Activated T-cell treated with anti-CD3 and anti-CD28 coated beads, Interleukin-2, amount 50 U/mL, for 48 hours (primary cell): Measurements from ENCODE around the gene AGAP1.

Source experiments
- DNase-seq, 2 experiments: peaks; one replicate each; pipeline ENCODE4 v3.0.0-alpha.2; 2020

AGAP1 gene

DNA sequence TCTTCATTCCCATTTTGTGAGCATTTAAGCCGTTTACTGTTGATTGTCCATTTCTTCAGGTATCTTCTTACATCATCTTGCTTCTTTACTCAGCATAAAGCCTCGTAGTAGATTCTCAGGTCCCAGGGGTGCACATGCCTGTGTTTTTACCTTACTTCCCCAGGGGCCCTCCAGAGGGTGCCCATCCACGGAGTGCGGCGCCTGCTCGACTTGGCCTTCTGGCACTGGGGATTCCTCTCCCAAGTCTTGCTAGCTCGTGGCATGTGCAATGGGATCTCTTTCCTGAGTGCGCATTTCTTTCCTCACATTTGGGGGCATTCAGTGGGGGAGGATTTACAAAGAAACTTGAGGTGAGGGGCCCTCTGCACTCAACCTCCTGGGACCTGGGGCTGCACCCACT, 148.1 kb downstream of the AGAP1 start:
- no peak for DNase-seq

- DNase-seq = no peak
Observed at GRCh38 chr2:235642446-235643098, 148.7 kb downstream of the AGAP1 start.

- no peak for DNase-seq
Observed at GRCh38 chr2:235643680-235644511, 150.1 kb downstream of the AGAP1 start.

DNA sequence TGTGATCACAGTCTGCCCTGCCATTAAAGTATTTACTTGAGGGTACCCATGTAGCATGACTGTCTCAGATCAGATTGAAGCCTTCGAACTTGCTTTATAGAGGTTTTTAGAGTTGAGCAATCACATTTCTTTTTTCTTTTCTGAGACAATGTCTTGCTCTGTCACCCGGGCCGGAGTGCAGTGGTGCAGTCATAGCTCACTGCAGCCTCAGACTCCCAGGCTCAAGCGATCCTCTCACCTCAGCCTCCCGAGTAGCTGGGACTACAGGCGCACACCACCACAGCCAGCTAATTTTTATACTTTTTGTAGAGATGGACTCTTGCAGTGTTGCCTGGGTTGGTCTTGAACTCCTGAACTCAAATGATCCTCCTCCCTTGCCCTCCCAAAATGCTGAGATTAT, 153.4 kb downstream of the AGAP1 start:
- DNase-seq = no peak

DNA sequence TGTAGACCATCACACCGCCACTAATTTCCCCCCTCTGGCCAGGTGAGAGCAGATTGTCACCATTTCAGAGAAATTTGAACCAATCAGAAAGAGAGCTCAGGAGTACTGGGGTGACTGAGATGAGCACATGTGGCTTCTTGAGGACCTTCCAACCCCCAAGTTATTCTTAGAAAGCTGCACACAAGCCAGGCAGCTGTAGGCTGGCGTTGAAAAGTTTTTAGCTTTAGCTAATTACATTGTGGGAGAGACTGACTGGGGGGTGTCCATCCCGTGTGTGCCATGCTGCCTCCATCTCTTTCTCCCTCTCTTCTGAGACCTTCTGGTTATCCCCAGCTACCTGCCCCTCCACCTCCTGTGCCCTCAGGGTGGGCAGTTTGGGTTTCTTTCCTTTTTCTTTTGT, 154.0 kb downstream of the AGAP1 start:
- no peak for DNase-seq

- DNase-seq = no peak
Observed at GRCh38 chr2:235649418-235649817, 155.6 kb downstream of the AGAP1 start.

DNA sequence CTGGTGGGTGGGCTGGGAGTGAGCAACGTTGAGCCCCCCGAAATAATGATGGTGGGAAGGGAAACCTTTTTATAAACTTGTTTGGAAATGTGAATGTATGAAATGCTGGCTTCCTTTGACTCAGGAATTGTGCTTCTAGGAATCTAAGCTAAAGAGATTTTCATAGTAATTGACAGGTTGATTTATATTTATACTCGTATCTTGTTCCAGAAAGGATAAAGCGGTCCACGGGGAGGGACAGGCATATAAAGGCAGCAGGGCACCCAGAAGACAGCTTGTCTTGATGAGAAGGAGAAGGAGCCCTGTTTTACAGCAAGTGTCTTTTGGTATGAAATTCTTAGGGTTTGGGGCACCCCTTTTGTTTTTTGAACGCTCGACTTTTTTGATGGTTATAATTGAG, 157.8 kb downstream of the AGAP1 start:
- DNase-seq = no peak

GRCh38 chr2:235654103-235654813, 160.4 kb downstream of the AGAP1 start:
- no peak for DNase-seq

DNA sequence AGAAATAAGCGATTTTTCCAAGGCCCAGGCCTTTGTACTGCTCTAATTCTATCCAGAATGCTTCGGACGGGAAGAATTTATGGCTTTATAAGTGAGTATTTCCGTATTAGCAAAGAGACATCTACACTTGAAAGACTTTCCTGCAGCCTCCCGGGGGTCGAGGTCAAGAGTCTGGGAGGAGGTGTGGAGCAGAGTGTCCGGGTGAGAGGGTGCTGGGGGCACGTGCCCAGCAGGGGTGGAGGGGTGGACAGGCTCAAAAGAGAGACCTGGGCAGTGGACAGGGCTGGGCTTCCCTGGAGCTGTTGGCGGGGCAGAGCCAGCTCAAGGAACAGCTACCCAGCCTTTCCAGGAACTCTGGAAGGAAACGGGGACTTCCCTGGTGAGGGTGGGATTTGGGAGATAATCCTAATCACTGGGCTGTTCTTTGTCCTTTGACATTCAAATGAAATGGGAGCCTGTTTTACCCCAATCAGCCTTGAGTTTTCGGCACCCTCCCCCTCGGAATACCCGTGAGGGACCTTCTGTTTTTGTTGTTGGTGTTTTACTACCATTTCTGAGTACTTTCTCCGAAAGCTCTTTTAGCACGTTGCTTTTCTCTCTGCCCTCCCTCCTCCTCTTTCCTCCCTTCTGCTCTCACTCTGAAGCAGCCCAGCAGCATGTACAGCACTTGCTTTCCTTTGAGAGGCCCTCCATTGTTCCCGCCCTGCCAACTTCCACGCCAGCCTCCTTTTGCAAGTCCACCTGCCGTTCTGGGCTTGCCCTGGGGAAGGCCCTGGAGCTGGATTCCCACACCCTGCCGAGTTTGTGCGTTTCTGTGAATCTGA, 164.7 kb downstream of the AGAP1 start:
- DNase-seq = no peak

GRCh38 chr2:235659767-235660322, 166.0 kb downstream of the AGAP1 start:
- no peak for DNase-seq

GRCh38 chr2:235660484-235661082, 166.7 kb downstream of the AGAP1 start:
- DNase-seq = no peak

DNA sequence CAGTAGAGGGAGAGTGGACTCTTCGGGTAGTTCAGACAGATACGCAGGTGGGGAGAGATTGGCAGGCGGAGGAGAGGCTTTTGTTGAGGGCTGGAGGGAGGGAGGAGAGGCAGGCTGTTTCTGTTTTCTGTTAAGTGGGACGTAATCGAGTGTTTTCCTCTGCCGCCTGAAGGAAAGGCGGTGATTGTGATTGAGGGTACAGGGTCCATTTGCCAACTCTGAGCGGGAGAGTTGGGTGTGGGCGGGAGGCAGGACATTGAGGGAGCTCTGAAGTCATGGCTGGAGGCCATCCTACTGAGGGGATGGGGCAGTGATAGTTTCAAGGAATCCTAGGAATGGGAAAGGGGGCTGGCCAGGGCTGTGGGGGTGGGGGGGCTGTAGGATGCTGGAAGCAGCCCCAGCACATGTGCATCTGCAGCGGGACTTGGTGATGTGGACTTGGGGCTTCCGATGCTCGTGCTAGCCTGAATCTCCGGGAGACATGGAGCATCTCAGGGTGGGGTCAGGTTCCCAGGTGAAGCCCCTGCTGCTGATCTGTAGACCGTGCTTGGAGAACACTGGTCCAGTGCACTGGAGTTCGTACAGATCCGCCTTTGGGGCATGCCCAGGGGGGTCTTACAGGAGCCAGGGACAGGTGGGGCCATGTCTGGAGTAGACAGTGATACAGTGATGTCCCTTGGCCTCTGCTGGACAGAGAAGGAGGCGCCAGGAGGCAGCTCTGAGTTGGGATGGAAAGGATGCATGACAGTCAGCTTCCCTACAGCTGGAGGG, 167.5 kb downstream of the AGAP1 start:
- no peak for DNase-seq

DNA sequence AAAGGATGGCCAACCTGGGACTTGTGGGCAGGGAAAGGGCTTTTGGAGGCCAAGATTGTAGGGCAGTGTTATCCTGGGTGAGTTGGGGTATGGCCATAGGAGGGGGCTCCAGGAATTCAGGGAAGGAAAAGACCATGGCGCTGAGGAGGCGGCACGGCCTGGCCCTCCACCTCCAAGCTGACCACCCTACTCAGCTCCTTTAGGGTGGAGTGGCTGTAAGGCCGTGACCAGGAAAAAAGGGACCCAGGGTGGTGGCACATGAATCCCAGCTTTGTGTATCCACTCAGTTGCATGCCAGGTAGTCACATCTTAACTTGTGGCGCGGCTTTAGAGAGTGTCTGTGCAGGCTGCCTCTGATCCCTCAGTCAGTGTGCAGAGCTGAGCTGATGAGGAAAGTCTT, 168.1 kb downstream of the AGAP1 start:
- no peak for DNase-seq

DNA sequence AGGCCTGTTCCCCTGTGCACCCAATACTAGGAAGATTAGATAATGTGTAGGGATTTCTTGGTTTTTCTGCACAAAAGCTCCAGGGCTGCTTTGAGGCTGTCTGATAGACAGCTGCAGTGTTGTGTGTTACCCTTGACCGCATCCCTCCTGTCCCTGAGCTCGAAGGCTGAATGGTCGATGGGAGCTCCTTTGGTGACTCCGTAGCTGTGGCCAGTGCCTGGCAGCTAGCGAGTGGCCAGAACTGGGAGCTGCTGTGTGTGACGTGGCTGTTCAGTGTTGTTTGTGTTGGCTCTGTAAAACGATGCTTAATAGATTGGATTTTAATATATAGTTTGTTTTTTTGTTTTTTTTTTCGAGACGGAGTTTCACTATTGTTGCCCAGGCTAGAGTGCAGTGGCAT, 170.0 kb downstream of the AGAP1 start:
- no peak for DNase-seq

DNA sequence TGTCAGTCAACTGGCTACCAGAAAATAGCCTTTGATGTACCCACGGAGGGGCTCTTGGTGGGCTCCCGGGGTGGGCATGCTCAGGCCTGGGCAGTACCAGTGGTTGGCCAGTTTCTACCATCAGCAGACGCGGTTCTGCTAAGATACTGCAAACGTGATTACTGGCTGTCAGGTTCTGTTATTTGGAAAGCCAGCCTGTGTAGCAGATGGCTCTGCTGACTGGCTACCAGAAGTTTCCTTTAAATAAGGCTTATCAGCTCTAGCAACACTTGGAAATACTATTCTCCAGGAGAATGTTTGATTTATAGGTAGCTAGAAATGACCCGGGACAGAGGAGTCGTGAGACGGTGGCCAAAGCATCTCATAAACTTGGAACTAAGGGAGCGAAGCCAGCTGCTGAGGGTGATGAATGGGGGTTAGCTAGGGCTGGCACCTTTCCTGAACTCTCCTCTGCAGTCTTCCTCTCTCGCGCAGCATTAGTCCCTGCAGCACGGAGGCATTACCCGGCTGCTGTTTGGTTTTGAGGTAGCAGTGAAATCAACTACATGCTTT, 171.9 kb downstream of the AGAP1 start:
- no peak for DNase-seq

- DNase-seq = no peak
Observed at GRCh38 chr2:235666213-235666781, 172.5 kb downstream of the AGAP1 start.

GRCh38 chr2:235668782-235669181, 174.9 kb downstream of the AGAP1 start:
- no peak for DNase-seq

- peak; percentile 37 to 58 for DNase-seq
Observed at GRCh38 chr2:235669269-235669831, 175.5 kb downstream of the AGAP1 start.

DNA sequence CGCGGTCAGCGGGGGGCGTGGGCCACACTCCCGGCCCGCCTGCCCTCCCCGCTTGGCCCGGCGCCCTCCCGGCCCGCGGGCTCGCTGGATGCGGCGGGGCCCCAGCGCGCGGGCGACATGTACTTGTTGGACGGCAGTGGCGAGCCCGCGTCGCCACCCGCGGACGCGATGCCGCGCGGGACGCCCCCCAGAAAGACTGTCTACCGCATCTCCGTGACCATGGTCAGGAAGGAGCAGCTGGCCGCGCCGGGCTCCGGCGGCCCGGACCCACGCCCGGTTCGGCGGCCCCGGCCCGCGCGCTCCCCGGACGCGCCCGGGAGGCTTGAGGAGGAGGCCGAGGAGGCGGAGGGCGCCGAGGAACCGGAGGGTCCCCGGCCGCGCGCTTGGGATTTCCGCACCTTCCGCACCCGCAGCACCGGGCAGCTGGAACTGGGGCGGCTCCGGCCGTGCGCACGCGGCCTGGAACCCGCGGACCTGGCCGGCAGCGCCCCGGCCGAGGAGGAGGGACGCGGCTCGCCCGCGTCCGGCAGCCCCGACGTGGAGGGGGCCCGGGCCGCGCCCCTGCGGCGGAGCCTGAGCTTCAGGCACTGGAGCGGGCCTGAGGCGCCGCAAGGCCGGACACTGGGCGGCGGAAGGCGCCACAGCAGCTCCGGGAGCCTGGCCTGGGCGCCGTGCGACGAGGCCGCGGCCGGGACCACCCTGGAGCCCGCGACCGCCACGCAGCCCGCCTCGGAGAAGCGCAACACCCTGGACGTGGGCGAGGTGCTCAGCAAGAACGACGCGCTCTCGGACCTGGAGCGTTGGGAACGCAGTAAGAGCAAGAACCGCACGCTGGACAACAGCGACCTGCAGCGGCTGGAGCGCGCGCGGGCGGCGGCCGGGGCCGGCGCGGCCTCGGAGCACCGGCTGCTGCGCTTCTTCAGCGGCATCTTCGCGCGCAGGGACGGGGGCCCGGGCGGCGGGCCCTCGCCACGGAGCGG, 176.4 kb downstream of the AGAP1 start:
- DNase-seq = no peak
